HS-27A (cell line): ENCODE results near the gene PCDHGA2.
"Not testable (repeated sequence)": the region's sequence is repeated elsewhere in the genome, so short reads cannot be mapped to it uniquely, and the experiment has no call there.

Experiments used
- DNase-seq: peaks from one replicate; pipeline ENCODE4 v3.0.0-alpha.2; 2012; ENCODE audit warnings: low read depth, missing footprints

The PCDHGA2 gene

DNA sequence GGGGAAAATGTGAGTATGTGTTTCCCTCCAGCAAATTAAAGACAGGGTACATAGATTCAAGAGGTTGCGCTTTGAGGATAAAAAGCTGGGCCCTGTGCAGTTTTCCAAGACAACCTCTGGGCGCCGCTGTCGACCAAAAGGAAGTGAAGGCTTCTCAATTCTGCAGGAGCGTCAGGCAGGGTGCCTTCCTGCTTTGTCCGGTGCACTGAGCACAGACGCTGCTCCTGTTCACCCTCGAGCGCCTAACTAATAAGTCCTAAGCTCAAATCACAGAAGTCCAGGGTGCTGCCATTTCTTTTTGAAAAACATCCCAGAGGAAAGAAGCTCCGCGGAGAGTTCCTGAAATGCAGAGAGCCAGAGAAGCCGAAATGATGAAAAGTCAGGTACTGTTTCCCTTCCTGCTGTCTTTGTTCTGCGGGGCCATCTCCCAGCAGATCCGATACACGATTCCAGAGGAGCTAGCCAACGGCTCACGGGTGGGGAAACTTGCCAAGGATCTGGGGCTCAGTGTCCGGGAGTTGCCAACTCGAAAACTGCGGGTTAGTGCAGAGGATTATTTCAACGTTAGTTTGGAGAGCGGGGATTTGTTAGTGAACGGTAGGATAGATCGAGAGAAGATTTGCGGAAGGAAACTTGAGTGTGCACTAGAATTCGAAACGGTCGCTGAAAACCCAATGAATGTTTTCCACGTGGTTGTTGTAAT lies 11.5 kb downstream of the PCDHGA2 start, which contains the start of gene PCDHGB1:
PCDHGB1 (plus strand) TSS at position 183 of the 703 bp plus-strand sequence; CDS start at position 345, 162 bp downstream.
- DNase-seq, result no peak

DNA sequence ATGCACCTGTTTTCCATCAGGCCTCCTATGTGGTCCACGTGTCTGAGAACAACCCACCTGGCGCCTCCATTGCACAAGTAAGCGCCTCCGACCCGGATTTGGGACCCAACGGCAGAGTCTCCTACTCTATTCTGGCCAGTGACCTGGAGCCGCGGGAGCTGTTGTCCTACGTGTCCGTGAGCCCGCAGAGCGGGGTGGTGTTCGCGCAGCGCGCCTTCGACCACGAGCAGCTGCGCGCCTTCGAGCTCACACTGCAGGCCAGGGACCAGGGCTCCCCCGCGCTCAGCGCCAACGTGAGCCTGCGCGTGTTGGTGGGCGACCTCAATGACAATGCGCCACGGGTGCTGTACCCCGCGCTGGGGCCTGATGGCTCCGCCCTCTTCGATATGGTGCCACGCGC lies 13.0 kb downstream of the PCDHGA2 start:
- DNase-seq, result no peak

DNA sequence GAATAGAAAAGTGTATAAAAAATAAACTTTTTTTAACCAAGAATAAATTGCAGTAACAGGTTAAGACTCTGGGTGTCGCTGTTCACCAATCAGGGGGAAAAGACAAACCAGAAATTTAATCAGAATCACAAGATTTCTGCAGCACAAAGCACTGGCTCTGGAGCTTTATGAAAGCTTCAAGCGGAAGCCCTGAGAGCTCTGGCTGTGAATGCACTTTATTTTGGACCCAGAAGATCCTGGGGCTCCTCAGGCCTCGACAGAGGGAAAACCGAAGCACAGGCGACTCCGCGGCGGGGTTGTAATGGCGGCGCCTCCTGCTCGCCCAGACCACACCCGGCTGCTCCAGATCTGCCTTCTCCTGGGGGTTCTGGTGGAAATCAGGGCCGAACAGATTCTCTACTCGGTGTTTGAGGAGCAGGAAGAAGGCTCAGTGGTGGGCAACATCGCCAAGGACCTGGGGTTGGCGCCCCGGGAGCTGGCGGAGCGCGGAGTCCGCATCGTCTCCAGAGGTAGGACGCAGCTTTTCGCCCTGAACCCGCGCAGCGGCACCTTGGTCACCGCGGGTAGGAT lies 16.4 kb downstream of the PCDHGA2 start, which contains the start of gene PCDHGA4:
PCDHGA4 (plus strand) TSS at position 122 of the 570 bp plus-strand sequence; CDS start at position 209, 87 bp downstream.
- no peak for DNase-seq

DNA sequence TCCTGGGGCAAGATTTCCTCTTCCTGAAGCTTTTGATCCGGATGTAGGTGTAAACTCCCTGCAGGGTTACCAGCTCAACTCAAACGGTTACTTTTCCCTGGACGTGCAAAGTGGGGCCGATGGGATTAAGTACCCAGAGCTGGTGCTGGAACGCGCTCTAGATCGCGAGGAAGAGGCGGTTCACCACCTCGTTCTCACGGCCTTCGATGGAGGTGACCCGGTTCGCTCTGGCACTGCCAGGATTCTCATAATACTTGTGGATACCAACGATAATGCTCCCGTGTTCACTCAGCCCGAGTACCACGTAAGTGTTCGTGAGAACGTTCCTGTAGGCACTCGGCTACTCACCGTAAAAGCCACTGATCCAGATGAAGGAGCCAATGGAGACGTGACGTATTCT lies 17.1 kb downstream of the PCDHGA2 start:
- no peak for DNase-seq

DNA sequence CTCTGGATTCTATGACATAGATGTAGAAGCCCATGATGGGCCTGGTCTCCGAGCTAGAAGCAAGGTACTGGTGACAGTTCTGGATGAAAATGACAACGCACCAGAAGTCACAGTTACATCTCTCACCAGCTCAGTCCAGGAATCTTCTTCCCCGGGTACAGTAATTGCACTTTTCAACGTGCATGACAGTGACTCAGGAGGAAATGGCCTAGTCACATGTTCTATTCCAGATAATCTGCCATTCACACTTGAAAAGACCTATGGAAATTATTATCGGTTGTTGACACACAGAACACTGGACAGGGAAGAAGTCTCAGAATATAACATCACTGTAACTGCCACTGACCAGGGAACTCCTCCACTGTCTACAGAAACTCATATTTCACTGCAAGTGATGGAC lies 17.6 kb downstream of the PCDHGA2 start:
- no peak for DNase-seq

DNA sequence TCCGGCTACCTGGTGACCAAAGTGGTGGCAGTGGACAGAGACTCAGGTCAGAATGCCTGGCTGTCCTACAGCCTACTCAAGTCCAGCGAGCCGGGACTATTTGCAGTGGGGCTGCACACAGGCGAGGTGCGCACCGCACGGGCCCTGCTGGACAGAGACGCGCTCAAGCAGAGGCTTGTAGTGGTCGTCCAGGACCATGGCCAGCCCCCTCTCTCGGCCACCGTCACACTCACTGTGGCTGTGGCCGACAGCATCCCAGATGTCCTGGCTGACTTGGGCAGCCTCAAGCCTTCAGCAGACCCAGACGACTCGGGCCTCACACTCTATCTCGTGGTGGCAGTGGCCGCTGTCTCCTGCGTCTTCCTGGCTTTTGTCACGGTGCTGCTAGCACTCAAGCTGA lies 18.4 kb downstream of the PCDHGA2 start:
- no peak for DNase-seq

DNA sequence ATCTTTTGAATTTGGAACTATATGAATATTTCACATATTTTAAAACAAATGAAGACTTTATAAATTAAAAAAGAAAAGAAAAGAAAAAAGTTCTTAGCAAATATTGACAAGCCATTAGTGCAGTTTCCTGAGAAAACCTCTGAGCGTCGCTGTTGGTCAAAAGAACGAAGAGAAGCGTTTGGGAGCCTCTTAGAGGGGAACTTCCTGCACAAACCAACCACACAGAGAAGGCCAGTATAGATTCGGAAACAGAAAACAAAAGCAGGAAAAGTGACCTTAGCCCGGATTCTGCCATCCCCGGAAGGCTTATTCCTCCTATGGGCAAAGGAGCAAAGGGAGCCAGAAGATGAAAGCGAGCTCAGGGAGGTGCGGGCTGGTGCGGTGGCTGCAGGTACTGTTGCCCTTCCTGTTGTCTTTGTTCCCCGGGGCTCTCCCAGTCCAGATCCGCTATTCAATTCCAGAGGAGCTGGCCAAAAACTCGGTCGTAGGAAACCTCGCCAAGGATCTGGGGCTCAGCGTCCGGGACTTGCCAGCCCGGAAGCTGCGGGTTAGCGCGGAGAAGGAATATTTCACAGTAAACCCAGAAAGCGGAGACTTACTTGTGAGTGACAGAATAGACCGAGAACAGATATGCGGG lies 21.3 kb downstream of the PCDHGA2 start, which contains the start of gene PCDHGB2:
PCDHGB2 (plus strand) TSS at position 205 of the 637 bp plus-strand sequence; CDS start at position 347, 142 bp downstream.
- no peak for DNase-seq

DNA sequence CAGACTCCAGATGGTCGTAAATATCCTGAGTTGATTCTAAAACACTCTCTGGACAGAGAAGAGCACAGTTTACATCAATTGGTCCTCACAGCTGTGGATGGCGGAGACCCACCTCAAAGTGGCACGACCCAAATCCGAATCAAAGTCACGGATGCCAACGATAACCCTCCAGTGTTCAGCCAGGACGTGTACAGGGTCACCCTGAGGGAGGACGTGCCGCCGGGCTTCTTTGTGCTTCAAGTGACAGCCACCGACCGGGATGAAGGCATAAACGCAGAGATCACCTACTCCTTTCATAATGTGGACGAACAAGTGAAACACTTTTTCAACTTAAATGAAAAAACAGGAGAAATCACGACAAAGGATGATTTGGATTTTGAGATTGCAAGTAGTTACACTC lies 22.1 kb downstream of the PCDHGA2 start:
- no peak for DNase-seq

DNA sequence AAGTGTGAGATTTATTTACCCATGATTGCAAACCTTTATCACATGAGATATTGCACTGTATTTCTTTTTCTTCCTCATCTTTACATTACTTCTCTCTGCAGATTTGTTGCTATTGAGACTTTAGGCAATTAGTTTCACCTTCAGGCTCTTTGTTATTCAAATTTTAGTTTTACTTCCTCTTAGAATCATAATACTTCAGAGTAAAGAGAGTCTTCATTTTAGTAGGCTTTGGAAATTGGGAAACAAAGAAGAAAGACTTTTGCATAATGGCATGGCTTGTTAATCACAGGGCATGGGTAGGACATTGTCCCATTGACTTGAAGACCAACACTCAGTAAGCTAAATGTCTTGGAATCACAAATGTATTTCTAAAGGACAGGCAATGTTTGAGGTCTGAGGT lies 24.2 kb downstream of the PCDHGA2 start:
- no peak for DNase-seq

DNA sequence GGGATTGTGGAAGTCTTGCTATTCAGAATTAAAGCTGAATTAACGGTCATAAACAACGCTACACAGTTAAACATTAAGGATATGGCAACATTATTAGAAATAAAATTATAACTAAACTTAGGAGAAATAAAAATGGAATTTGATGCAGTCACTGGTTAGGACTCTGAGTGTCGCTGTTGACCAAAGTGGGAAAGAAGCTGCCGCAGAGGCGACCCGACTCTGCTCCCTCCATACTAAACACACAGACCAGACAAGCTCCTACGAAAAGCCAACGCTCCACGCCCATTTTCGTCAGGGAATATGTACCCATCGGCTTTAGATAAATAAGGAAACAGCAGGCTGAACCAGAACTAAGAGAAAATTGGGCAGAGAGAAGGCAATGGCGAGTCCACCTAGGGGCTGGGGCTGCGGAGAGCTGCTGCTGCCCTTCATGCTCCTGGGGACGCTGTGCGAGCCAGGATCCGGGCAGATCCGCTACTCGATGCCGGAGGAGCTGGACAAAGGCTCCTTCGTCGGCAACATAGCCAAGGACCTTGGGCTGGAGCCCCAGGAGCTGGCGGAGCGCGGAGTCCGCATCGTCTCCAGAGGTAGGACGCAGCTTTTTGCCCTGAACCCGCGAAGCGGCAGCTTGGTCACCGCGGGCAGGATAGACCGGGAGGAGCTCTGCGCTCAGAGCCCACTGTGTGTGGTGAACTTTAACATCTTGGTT lies 25.5 kb downstream of the PCDHGA2 start, which contains the start of gene PCDHGA5:
PCDHGA5 (plus strand) TSS at position 211 of the 709 bp plus-strand sequence; CDS start at position 380, 169 bp downstream.
- no peak for DNase-seq

DNA sequence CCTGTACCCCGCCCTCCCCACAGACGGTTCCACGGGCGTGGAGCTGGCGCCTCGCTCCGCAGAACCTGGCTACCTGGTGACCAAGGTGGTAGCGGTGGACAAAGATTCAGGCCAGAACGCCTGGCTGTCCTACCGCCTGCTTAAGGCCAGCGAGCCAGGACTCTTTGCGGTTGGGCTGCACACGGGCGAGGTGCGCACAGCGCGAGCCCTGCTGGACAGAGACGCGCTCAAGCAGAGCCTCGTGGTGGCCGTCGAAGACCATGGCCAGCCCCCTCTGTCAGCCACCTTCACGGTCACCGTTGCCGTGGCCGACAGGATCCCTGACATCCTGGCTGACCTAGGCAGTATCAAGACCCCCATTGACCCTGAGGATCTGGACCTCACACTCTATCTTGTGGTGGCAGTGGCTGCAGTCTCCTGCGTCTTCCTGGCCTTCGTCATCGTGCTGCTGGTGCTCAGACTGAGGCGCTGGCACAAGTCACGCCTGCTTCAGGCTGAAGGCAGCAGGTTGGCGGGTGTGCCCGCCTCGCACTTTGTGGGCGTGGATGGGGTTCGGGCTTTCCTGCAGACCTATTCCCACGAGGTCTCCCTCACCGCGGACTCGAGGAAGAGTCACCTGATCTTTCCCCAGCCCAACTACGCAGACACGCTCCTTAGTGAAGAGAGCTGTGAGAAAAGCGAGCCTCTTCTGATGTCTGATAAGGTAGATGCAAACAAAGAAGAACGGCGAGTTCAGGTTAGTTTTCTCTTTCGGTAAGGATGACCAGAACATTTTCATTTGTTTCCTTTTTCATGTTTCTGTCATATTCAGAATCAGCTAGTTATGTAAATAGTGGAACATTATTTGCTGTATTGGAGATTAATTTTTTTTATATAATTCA lies 27.7 kb downstream of the PCDHGA2 start:
- DNase-seq, result no peak

DNA sequence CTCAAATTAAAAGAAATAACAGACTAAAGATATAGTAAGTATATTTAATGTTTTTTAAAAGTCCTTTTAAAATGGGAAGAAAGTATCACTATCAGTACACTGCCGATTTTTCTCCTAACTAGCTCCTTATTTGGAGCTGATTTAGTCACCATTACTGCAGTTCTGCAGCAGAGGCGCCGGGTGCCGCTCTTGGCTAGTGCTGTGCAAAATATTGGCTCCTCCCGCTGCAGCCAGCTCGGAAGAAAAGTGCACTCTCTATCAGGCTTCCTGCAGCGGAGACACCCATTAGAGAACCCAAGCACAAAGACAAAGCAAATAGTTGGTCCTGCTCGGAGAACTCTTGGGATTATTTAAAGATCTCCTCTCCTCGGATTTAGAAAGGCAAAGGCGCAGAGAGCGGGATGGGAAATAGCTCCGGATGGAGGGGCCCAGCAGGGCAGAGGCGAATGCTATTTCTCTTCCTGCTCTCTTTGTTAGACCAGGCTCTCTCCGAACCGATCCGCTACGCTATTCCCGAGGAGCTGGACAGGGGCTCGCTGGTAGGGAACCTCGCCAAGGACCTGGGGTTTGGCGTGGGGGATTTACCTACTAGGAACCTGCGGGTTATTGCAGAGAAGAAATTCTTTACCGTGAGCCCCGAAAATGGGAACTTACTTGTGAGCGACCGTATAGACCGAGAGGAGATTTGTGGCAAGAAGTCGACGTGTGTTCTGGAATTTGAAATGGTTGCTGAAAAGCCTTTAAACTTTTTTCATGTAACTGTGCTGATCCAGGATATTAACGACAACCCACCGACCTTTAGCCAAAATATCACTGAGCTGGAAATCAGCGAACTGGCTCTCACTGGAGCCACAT lies 31.7 kb downstream of the PCDHGA2 start, which contains the start of gene PCDHGB3:
PCDHGB3 (plus strand) TSS at position 249 of the 855 bp plus-strand sequence; CDS start at position 402, 153 bp downstream.
- no peak for DNase-seq

DNA sequence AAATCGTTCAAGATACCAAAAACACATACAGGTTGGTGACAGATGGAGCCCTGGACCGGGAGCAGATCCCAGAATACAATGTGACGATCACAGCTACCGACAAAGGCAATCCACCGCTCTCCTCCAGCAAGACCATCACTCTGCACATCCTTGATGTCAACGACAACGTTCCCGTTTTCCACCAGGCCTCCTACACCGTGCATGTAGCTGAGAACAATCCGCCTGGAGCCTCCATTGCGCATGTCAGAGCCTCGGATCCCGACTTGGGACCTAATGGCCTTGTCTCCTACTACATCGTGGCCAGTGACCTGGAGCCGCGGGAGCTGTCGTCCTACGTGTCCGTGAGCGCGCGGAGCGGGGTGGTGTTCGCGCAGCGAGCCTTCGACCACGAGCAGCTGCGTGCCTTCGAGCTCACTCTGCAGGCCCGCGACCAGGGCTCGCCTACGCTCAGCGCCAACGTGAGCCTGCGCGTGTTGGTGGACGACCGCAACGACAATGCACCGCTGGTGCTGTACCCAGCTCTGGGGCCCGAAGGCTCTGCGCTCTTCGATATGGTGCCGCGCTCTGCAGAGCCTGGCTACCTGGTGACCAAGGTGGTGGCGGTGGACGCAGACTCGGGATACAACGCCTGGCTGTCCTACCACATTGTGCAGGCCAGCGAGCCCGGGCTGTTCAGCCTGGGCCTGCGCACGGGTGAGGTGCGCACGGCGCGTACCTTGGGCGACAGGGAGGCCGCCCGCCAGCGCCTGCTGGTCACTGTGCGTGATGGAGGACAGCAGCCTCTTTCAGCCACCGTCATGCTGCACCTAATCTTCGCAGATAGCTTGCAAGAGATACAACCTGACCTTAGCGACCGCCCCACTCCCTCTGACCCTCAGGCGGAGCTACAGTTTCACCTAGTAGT lies 33.3 kb downstream of the PCDHGA2 start:
- no peak for DNase-seq

DNA sequence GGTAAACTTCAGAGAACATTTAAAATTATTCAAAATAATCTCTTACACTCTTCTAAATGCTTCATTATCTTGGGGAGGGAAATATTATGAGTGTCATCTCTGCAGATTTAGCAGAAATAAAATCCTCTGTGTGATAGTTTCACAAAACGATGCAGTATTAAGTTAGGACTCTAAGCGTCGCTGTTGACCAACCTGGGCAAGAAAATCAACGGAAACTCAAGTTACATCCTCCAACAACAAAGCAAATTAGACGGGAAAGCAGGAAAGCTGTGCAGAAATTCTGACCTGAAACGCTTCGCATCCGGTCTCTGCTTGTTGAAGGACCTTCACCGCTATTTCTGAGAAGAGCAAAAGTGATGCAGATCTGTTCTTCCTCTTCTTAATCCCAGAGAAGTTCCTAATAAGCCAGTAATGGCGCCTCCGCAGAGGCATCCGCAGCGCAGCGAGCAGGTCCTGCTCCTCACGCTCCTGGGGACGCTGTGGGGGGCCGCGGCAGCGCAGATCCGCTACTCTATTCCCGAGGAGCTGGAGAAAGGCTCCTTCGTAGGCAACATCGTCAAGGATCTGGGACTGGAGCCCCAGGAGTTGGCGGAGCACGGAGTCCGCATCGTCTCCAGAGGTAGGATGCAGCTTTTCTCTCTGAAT lies 35.2 kb downstream of the PCDHGA2 start, which contains the start of gene PCDHGA6:
PCDHGA6 (plus strand) TSS at position 219 of the 645 bp plus-strand sequence; CDS start at position 412, 193 bp downstream.
- no peak for DNase-seq

DNA sequence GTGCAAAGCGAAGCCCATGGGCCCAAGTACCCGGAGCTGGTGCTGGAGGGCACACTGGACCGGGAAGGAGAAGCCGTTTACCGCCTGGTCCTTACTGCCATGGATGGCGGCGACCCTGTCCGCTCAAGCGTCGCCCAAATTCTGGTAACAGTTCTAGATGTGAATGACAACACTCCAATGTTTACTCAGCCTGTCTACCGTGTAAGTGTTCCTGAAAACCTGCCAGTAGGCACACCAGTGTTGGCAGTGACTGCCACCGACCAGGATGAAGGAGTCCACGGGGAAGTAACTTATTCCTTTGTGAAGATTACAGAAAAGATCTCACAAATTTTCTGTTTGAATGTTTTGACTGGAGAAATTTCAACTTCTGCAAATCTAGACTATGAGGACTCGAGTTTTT lies 36.1 kb downstream of the PCDHGA2 start:
- DNase-seq, result no peak

DNA sequence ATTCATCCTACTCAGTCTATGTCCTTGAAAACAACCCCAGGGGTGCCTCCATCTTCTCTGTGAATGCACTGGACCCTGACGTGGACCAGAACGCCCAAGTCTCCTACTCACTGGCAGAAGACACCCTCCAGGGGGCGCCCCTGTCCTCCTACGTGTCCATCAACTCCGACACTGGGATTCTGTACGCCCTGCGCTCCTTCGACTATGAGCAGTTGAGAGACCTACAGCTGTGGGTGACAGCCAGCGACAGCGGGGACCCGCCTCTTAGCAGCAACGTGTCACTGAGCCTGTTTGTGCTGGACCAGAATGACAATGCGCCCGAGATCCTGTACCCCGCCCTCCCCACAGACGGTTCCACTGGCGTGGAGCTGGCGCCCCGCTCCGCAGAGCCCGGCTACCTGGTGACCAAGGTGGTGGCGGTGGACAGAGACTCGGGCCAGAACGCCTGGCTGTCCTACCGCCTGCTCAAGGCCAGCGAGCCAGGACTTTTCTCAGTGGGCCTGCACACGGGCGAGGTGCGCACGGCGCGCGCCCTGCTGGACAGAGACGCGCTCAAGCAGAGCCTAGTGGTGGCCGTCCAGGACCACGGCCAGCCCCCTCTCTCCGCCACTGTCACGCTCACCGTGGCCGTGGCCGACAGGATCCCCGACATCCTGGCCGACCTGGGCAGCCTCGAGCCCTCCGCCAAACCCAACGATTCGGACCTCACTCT lies 37.0 kb downstream of the PCDHGA2 start:
- not testable (repeated sequence) for DNase-seq

DNA sequence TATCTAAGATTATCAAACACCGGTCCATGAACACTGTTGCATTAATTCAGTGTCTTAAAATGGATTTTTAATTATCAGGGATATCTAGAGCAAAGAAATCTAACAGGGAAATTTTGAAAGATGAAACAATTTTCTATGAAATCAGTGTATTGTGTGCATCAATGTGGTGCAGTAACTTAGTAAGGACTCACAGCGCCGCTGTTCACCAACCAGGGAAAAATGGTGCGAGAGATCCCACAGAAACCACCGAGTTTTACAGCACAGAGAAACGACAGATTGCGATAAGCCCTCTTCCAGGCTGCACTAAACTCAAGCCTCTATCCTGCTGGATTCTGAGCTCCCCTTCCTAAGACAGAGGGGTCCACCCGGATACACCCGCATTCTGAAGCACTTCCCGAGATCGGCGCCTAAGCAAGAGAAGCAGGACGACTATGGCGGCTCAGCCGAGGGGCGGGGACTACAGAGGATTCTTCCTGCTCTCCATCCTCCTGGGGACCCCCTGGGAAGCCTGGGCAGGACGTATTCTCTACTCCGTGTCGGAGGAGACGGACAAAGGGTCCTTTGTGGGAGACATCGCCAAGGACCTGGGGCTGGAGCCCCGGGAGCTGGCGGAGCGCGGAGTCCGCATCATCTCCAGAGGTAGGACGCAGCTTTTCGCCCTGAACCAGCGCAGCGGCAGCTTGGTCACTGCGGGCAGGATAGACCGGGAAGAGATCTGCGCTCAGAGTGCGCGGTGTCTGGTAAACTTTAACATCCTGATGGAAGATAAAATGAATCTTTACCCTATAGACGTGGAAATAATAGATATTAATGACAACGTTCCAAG lies 44.1 kb downstream of the PCDHGA2 start, which contains the start of gene PCDHGA7:
PCDHGA7 (plus strand) TSS at position 274 of the 826 bp plus-strand sequence; CDS start at position 432, 158 bp downstream.
- DNase-seq, result no peak
